Fibroblast of villous mesenchyme (primary cell): ENCODE results near the gene GPR3. TPM values are rescaled to one million over a fixed set of nuclear protein-coding genes. Genes with fewer than 3 reads are reported as not detected.

Source experiments
- DNase-seq: peaks from one replicate; pipeline ENCODE4 v3.0.0-alpha.2; 2010; ENCODE audit warnings: low read depth
- H3K4me3 ChIP-seq: 2 replicates; pipeline ENCODE4 v1.5.1; 2011; ENCODE audit warnings: low read depth, mild to moderate bottlenecking, low read length
- total RNA-seq: library from RNA; depleted of rRNA; stranded (reverse); fragments of >200 nt; gene quantifications from 2 replicates; pipeline ENCODE4 v1.2.3, GENCODE V29; 2012
- TF ChIP-seq, protein P1 (sequence below): IDR thresholded peaks from 2 replicates; pipeline ENCODE4 v1.5.1; 2012; ENCODE audit warnings: low read depth, mild to moderate bottlenecking, low read length; ENCODE audit not compliant: insufficient read depth

Gene GPR3
- total RNA-seq, 1 donor, result 0.86 TPM

DNA sequence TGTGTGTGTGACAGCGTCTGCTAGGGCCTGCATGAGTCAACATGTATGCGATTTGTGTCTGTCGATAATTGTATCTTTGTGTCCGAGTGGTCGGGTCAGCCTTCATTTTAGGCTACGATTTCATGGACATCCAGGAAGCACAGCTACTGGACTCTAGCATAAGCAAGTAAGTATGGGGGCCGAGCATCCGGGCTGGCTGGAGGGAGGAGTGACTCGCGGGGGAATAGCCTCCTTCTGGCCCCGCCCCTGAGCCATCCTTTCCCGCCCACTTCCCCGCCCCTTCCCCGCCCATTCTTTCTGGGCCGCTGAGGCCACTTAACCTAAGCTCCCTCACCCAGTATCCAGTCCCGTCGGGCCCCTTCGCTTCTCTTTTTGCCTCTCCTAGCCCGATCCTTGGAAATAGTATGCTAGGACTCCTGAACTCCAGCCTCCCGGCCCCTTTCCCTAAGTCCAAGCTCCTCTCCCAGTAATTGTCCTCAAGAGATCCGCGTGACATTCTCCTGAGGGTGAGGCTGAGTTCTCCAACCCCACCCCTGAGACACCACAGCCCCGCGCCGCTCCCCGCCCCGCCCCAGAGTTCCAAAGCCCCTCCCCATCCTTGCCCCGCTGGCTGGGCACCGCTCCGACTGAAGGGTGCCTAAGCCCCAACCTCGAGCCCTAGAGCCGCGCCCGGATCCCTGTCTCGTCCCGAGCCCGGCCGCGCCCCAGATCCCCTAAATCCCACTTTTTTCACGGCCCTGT, 26.9 kb upstream of the GPR3 start:
- DNase-seq, result peak; percentile 91
- peak overlapping the region; percentile 83 for H3K4me3 ChIP-seq
- TF ChIP-seq, protein P1, sequence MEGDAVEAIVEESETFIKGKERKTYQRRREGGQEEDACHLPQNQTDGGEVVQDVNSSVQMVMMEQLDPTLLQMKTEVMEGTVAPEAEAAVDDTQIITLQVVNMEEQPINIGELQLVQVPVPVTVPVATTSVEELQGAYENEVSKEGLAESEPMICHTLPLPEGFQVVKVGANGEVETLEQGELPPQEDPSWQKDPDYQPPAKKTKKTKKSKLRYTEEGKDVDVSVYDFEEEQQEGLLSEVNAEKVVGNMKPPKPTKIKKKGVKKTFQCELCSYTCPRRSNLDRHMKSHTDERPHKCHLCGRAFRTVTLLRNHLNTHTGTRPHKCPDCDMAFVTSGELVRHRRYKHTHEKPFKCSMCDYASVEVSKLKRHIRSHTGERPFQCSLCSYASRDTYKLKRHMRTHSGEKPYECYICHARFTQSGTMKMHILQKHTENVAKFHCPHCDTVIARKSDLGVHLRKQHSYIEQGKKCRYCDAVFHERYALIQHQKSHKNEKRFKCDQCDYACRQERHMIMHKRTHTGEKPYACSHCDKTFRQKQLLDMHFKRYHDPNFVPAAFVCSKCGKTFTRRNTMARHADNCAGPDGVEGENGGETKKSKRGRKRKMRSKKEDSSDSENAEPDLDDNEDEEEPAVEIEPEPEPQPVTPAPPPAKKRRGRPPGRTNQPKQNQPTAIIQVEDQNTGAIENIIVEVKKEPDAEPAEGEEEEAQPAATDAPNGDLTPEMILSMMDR, result no peak

DNA sequence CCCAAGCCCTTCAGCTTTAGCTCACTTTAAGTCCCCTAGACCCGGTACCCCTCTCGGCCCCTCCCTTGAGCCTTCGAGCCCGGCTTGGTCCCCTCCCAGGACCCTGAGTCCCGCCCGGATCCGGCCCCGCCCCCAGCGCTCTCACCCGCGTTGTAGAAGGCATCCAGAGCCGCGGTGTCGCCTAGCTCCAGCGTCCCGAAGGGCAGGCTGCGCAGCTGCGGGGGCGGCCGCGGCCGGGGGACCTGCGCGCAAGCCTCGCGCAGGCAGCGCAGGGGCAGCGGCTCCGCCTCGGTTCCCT, 26.4 kb upstream of the GPR3 start:
- TF ChIP-seq, protein P1, result no peak
- H3K4me3 ChIP-seq, result peak overlapping the region; percentile 83
- DNase-seq, result peak; percentile 71

DNA sequence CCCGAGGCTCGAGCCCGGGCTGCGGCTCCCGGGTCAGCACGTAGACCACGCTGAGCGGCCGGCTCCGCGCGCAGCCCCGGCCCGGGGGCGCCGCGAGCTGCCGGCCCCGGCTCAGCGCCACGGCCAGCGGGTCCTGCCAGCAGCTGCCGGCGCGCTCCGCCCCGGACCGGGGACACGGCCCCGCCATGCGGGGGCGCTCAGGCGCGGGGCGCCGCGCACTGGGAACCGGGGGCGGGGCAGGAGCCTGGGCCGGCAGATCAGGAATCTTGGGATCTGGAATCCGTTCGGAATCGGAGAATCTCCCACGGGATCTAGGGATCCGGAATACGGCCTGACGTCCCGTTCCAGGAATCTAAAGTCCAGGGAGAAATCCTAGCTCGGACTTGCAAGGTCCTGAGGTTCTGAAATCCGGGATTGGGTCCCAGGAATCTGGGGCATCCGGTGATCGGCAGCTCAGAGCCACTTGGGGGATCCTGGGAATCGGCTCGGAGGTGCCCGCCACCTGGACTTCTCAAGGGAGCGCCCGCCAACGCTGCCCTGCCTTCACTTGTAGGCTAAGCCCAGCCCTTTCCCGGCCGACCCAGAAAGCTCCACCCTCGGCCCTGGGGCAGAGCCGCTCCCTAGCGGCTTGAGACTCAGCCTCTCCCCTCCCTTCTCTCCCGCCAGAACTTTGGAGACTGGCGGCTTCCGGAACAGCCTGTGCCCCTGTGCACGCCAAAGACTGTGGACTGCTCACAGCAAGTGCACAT, 25.8 kb upstream of the GPR3 start, which contains the start of gene MAP3K6:
TSS of gene MAP3K6 (minus strand) at position 551 of the 749 bp plus-strand sequence. CDS start at position 187, 364 bp downstream.
- TF ChIP-seq, protein P1, result peak; percentile 29
- peak; percentile 76 for DNase-seq

DNA sequence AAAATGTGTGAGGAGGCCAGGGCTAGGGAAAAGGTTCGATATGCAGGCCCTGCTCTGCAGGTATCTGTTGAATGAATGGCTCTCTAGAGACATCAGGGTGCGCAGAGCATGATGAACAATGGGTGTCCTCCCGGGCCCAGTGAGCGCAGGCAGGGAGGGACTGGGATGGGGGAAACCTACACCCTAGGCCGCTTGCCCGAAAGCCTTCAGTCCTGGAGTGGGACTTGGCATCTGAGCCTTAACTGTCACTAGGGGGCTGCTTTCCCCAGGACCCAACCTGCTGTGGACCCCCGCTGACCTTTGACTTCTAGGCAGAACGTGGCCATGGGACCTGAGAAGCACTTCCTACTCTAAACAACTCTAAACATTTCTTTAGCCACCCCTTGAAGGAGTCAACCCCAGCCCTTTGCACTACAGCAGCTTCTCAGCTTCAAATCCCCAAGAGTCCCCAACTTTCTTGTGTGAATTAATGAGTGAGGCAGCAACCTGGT, 25.2 kb upstream of the GPR3 start:
- TF ChIP-seq, protein P1, result no peak
- DNase-seq, result no peak
- H3K4me3 ChIP-seq, result peak overlapping the region; percentile 83

More for the DNA sequence above, 25.8 kb upstream of the GPR3 start, which contains the start of gene MAP3K6:
- peak within 1 kb of the TSS; percentile 83 for H3K4me3 ChIP-seq

DNA sequence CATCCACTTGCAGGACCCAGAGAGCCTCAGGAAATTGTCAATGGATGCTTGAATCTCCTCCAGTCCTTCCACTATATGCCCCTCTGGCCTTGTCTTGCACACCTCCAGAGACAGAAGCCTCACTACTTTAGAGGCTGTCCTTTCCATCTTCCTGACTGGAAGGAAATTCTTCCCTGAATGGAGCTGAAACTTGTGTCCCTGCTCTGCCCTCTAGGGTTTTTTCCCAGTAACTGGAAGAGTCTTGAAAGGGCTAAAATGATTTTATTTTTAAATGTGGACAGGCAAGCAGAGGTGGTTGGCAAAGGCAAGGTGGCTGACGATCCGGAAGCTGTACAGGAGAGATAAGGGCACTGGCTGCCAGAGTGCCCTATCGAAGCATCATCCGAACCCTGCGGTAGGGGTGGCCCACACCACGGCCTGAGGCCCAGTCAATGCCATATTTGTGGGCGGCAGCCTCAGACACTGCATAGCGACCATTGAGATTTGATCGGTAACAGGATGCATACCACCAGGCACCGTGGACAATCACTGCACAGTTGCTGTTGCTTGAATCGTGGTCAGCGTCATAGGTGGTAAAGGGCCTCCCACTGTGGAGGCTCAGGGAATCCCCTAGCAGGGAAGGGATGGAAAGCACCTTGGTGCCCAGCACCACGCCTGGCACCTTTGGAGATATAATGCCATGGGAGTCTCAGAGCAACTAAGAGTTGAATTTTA, 23.4 kb upstream of the GPR3 start:
- peak; percentile 45 for DNase-seq
- H3K4me3 ChIP-seq, result no peak overlapping the region
- TF ChIP-seq, protein P1, result peak; percentile 46

DNA sequence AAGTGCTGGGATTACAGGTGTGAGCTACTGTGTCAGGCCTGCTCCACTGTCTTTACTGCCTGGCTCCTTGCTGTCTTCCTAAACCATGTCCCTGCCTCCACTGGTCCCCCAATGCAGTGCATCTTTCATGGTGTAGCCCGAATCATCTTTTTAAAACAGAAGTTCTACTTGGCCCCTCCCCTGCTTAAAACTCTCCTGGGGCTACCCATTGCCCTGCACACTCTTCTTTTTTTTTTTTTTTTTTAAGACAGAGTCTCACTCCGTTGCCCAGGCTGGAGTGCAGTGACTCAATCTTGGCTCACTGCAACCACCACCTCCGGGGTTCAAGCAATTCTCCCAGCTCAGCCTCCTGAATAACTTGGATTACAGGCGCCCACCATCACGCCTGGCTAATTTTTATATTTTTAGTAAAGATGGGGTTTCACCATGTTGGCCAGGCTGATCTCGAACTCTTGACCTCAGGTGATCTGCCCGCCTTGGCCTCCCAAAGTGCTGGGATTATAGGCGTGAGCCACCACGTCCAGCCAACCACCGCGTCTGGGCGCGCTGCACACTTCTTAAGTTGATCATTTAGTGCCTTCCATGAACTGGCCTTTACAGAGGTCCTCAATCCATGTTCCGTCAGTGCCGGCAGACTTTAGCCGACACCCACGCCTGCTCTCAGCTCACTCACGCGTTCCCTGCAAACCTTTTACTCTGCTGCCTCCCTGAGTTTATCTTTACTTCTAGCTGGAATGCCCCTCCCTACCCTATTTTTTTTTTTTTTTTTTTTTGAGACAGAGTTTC, 20.2 kb upstream of the GPR3 start:
- TF ChIP-seq, protein P1, result no peak
- no peak for DNase-seq
- no peak overlapping the region for H3K4me3 ChIP-seq
